ENCODE data around the gene PATJ.

Gene PATJ

GRCh38 chr1:62011006-62011405, 268.7 kb downstream of the PATJ start:
- no peak for TF ChIP-seq POLR2A (IDR thresholded peaks at IDR 0.05; ENCODE audit: low read depth, low read length)
- FAIRE-seq (no peak), DNase-seq (ENCODE audit: insufficient read length, low spot score) (no peak)

DNA sequence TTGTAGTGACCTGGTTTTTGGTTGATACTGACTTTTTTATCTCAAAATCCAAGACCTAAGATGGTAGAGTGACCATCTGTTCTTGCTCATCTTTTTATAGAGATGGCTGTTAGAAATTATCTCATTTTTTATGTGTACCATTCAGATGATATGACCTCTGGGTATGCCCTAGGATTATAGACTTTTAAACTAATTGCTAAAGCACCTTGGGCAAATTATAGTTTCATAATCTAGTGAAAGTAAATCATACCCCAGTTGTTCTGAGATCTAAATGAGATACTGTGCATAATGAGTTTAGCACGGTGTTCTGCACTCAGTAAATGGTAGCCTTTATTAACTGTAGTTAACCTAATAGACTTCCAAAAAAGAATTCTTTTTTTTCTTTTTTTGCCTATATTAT, 269.8 kb downstream of the PATJ start:
- DNase-seq (ENCODE audit: insufficient read length, low spot score) (no peak), FAIRE-seq (no peak)
- TF ChIP-seq POLR2A (IDR thresholded peaks at IDR 0.05; ENCODE audit: low read depth, low read length): no peak

GRCh38 chr1:62012836-62013235, 270.6 kb downstream of the PATJ start:
- FAIRE-seq: no peak
- no peak for TF ChIP-seq POLR2A (IDR thresholded peaks at IDR 0.05; ENCODE audit: low read depth, low read length)

DNA sequence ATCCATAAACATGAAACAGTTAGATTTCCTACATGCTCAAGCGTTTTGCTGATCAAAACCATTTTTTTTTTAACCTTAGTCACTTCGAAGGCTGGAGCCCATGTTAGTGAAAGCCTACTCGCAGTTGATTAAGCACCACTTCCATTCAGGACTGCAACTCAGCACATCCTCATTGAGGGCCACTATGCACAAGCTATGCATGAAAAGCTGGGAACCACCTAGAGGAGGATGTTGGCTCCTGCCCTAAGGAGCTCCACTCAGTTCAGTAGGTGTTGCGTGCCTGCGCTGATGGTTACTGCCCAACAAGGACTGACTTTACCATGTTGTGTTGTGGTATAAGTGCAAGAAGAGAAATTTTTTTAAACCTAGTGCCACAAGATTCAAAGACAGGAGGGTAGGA, 271.0 kb downstream of the PATJ start:
- TF ChIP-seq POLR2A (IDR thresholded peaks at IDR 0.05; ENCODE audit: low read depth, low read length): no peak
- DNase-seq (ENCODE audit: insufficient read length, low spot score) (no peak), FAIRE-seq (no peak)

More at GRCh38 chr1:62012836-62013235, 270.6 kb downstream of the PATJ start:
- DNase-seq (ENCODE audit: insufficient read length, low spot score): no peak

- no peak for FAIRE-seq
- no peak for DNase-seq (ENCODE audit: insufficient read length, low spot score)
- TF ChIP-seq POLR2A (IDR thresholded peaks at IDR 0.05; ENCODE audit: low read depth, low read length): no peak
Observed at GRCh38 chr1:62022382-62022983, 280.2 kb downstream of the PATJ start.

GRCh38 chr1:62024690-62025089, 282.4 kb downstream of the PATJ start:
- FAIRE-seq: no peak

GRCh38 chr1:62025154-62025553, 282.9 kb downstream of the PATJ start:
- no peak for FAIRE-seq

More at GRCh38 chr1:62024690-62025089, 282.4 kb downstream of the PATJ start:
- TF ChIP-seq POLR2A (IDR thresholded peaks at IDR 0.05; ENCODE audit: low read depth, low read length): no peak
- no peak for DNase-seq (ENCODE audit: insufficient read length, low spot score)

DNA sequence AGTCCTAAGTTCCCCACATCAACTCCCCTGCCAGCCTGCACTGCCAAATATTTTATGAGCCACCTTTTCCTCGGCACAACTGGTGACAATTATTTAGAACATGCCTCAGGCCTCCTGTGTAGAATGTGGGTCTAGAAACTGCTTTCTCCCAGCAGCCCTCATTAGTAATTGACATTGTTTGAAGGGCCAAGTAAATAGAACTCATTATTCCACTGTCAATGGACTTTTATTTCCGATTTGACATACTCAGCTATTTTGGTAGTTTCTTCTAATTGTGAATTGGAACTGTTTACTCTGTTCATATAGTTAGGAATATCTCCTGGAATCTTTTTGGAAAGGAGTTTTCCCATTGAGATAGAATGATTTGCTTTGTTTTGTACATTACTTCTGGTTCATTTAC, 283.6 kb downstream of the PATJ start:
- DNase-seq (ENCODE audit: insufficient read length, low spot score): no peak
- no peak for FAIRE-seq
- no peak for TF ChIP-seq POLR2A (IDR thresholded peaks at IDR 0.05; ENCODE audit: low read depth, low read length)

More at GRCh38 chr1:62025154-62025553, 282.9 kb downstream of the PATJ start:
- DNase-seq (ENCODE audit: insufficient read length, low spot score): no peak
- no peak for TF ChIP-seq POLR2A (IDR thresholded peaks at IDR 0.05; ENCODE audit: low read depth, low read length)

GRCh38 chr1:62029704-62030103, 287.4 kb downstream of the PATJ start:
- DNase-seq (ENCODE audit: insufficient read length, low spot score) (no peak), FAIRE-seq (no peak)
- TF ChIP-seq POLR2A (IDR thresholded peaks at IDR 0.05; ENCODE audit: low read depth, low read length): no peak

- TF ChIP-seq POLR2A (IDR thresholded peaks at IDR 0.05; ENCODE audit: low read depth, low read length): no peak
- DNase-seq (ENCODE audit: insufficient read length, low spot score) (no peak), FAIRE-seq (no peak)
Observed at GRCh38 chr1:62034790-62035189, 292.5 kb downstream of the PATJ start.

DNA sequence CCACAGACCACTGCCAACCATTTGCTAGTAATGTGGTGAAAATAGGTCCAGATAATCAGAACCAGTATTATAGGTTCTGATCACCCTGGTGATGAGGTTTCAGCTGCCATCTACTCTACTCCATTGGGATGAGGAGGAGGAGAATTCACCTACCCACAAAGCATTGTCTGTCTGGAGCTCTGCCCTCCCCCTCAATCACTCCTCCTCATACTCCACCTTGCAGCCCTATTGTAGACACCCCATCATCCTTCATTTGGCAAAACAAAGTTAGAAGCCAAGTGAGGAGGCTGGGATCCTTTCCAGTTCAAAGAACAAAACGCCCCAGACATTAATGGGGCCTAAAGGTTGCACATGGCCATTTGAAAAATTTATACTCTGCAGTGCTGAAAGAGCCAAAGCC, 295.0 kb downstream of the PATJ start:
- TF ChIP-seq POLR2A (IDR thresholded peaks at IDR 0.05; ENCODE audit: low read depth, low read length): no peak
- no peak for FAIRE-seq
- DNase-seq (ENCODE audit: insufficient read length, low spot score): no peak

DNA sequence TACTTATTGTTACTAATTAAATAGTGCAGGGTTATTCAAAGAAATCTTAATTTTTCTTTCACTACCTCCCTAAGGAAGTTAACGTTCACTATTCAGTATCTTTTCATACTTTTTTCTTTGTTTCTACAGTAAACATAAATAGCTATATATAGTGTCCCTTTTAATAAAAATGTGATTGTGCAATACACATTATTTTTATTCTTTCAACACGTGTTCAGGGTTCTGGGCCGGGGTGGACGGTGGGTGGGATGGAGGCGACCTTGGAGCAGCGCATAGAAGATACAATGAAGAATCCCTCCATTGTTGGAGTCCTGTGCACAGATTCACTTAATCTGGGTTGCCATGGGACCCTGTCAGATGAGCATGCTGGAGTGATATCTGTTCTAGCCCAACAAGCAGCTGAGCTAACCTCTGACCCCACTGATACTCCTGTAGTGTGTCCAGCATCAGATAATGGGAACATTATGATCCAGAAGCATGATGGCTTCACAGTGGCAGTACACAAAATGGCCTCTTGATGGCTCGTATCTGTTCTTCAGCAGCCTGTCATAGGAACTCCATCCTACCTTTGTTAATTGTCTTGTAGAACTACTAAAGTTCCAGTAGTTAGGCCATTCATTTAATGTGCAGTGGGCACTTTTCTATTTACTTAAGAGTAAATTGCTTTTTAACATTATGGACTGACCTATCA, 296.5 kb downstream of the PATJ start:
- DNase-seq (ENCODE audit: insufficient read length, low spot score) (no peak), FAIRE-seq (no peak)
- no peak for TF ChIP-seq POLR2A (IDR thresholded peaks at IDR 0.05; ENCODE audit: low read depth, low read length)

DNA sequence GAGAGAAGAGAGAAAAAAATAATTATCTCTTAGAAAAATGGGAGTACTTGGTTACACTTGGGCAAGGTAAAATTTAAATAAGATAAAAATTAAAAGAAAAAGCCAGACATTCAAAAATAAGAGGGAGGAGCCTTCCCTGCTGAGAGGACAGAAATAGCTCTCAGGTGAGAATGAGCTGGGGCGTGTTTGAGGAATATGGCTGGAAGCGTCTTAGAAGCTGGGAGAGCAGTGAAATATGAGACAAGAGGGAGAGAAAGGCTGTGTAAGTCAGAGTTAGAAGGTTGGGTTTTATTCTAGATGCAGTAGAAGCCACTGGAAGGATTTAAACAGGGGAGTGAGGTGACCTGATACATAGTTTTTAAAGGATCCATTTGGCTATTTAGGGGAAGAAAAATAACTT, 298.2 kb downstream of the PATJ start:
- TF ChIP-seq POLR2A (IDR thresholded peaks at IDR 0.05; ENCODE audit: low read depth, low read length): no peak
- no peak for FAIRE-seq
- no peak for DNase-seq (ENCODE audit: insufficient read length, low spot score)

DNA sequence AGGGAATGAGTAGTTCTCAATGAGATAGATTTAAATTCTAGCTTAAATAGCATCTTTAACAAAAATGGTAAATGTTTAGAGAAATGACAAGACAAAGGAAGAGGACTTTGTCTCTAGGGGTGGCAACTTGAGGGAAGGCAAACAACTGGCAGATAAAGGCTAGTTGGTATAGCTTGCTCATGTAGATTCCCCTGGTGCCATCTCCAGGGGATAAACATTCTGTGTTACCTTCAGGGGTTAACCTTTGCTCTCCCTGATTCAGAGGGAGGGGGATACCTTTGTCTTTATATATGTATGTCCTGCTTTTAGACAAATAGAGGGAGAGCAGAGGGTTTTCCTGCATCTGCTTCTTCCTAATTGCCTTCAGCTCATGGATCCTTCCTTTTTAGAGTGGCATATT, 298.7 kb downstream of the PATJ start:
- no peak for FAIRE-seq
- TF ChIP-seq POLR2A (IDR thresholded peaks at IDR 0.05; ENCODE audit: low read depth, low read length): no peak
- no peak for DNase-seq (ENCODE audit: insufficient read length, low spot score)

DNA sequence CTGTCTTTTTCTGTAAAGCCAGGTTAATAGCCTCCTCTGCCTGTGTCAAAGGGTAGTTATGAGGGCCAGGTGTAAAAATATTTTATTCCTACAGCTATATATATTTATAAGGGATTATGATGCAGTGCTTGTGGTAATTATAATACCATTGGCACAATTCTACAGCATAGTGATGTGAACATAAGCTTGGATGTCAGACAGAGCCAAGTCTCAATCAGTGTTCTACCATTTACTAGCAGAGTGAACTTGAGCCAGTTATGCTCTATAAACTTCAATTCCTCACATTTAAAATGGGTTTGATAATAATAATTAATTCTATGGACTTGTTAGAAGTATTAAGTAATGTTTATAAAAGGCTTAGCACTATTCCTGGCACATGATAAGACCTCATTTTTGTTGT, 300.9 kb downstream of the PATJ start:
- TF ChIP-seq POLR2A (IDR thresholded peaks at IDR 0.05; ENCODE audit: low read depth, low read length): no peak
- FAIRE-seq: no peak

More for the DNA sequence above, 300.9 kb downstream of the PATJ start:
- no peak for DNase-seq (ENCODE audit: insufficient read length, low spot score)
